SK-N-SH (cell line): ENCODE results near the gene LMAN1L.

Source experiments
- CHD2 ChIP-seq: fragments of 150-350 bp; IDR thresholded peaks from 2 replicates; pipeline ENCODE4 v1.6.1; 2018; ENCODE audit warnings: low read length; ENCODE audit not compliant: partially characterized antibody
- CTCF ChIP-seq: fragments of 200-600 bp; sonication (generic); IDR thresholded peaks from 2 replicates; pipeline ENCODE4 v1.6.1; 2017; ENCODE audit warnings: antibody characterized with exemption, mild to moderate bottlenecking, moderate library complexity

DNA sequence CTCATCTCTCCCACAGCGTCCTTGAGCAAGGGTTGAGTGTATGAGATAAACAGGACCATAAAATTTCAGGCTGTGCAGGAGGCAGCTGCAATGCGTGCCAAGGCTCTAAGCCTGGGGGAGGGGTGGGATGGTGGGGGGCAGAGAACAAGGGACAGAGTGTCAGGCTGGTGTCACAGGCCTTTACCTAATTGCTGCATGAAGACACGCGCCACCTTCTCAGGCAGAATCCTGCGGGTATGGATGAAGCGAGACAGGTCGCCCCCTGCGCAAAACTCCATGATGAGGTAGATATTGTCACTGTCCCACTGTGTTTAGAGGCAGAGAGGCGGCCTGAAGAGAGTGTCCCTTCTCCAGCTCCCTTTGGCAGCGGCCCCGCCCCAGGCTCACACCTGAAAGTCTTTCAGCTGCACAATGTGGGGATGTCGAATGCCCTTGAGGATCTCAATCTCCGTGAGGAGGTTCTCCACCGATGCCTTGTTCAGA, 29.3 kb downstream of the LMAN1L start:
- TF ChIP-seq CTCF (no peak), CHD2 (no peak)
